Stimulated activated CD8-positive, alpha-beta memory T cell treated with anti-CD3 and anti-CD28 coated beads, Interleukin-15, amount 100 ng/mL, for 48 hours (primary cell): ENCODE data around the gene STK16.

Source experiments
- DNase-seq, 2 donors: peaks; one replicate each; pipeline ENCODE4 v3.0.0-alpha.2; 2020; ENCODE audit warnings: low read depth in 2 of 2

The STK16 gene

GRCh38 chr2:219287580-219288265 lies 42.4 kb downstream of the STK16 start:
- no peak for DNase-seq

- no peak for DNase-seq
Observed at GRCh38 chr2:219289195-219289536, 43.9 kb downstream of the STK16 start.

GRCh38 chr2:219289537-219290361 lies 44.5 kb downstream of the STK16 start:
- DNase-seq = no peak

- no peak for DNase-seq
Observed at GRCh38 chr2:219290381-219291171, 45.3 kb downstream of the STK16 start.

- DNase-seq = no peak
Observed at GRCh38 chr2:219291394-219291793, 46.1 kb downstream of the STK16 start.

GRCh38 chr2:219291910-219292490 lies 46.7 kb downstream of the STK16 start:
- no peak for DNase-seq

GRCh38 chr2:219292616-219293015 lies 47.3 kb downstream of the STK16 start:
- no peak for DNase-seq

GRCh38 chr2:219293736-219294231 lies 48.5 kb downstream of the STK16 start:
- DNase-seq = no peak

- peak; percentile 76 to 81 for DNase-seq
Observed at GRCh38 chr2:219294356-219295351, 49.4 kb downstream of the STK16 start.

GRCh38 chr2:219296142-219296541 lies 50.9 kb downstream of the STK16 start:
- DNase-seq = no peak

GRCh38 chr2:219296631-219297391 lies 51.5 kb downstream of the STK16 start:
- DNase-seq = no peak

GRCh38 chr2:219297766-219298456 lies 52.6 kb downstream of the STK16 start:
- no peak for DNase-seq

- DNase-seq = peak; percentile 78
Observed at GRCh38 chr2:219298759-219299371, 53.6 kb downstream of the STK16 start.

- DNase-seq = no peak
Observed at GRCh38 chr2:219299372-219299760, 54.1 kb downstream of the STK16 start.
